SJCRH30 (cell line): ENCODE results near the gene SLC5A12. TPM values are rescaled to one million over a fixed set of nuclear protein-coding genes. Genes with fewer than 3 reads are reported as not detected.

Experiments used
- DNase-seq, 2 experiments: peaks; one replicate each; pipeline ENCODE4 v3.0.0-alpha.2; 2015 to 2020
- H3K27ac ChIP-seq: fragments of 250-450 bp; sonication (Bioruptor Pico); 2 replicates; pipeline ENCODE4 v1.5.1; 2020; ENCODE audit warnings: mild to moderate bottlenecking, moderate library complexity
- H3K27me3 ChIP-seq: fragments of 250-450 bp; sonication (Bioruptor Pico); 2 replicates; pipeline ENCODE4 v1.5.1; 2020; ENCODE audit warnings: mild to moderate bottlenecking, moderate library complexity
- H3K36me3 ChIP-seq: fragments of 250-450 bp; sonication (Bioruptor Pico); 2 replicates; pipeline ENCODE4 v1.5.1; 2020; ENCODE audit warnings: mild to moderate bottlenecking, moderate library complexity
- H3K4me1 ChIP-seq: fragments of 250-450 bp; sonication (Bioruptor Pico); 2 replicates; pipeline ENCODE4 v1.5.1; 2020; ENCODE audit warnings: mild to moderate bottlenecking, moderate library complexity
- H3K4me3 ChIP-seq: fragments of 250-450 bp; sonication (Bioruptor Pico); 2 replicates; pipeline ENCODE4 v1.5.1; 2020; ENCODE audit warnings: mild to moderate bottlenecking, moderate library complexity
- H3K9me3 ChIP-seq: fragments of 250-450 bp; sonication (Bioruptor Pico); replicated peaks from 2 replicates; pipeline ENCODE4 v1.5.1; 2020; ENCODE audit warnings: mild to moderate bottlenecking, moderate library complexity
- total RNA-seq: library from RNA; depleted of rRNA; stranded (reverse); fragments of >200 nt; shearing (Covaris generic); gene quantifications from 2 replicates; pipeline ENCODE4 v1.2.3, GENCODE V29; 2014; rRNA removed

SLC5A12 gene
- 0.05 and 0.10 TPM in 2 replicates for total RNA-seq

- Histone ChIP-seq H3K36me3 (no peaks in the 10 kb centered on the region), H3K27me3 (no peaks in the 10 kb centered on the region), H3K4me3 (no peak within 1 kb of the TSS), H3K9me3 (no peaks in the 10 kb centered on the region), H3K27ac (no peak within 1 kb of the TSS), H3K4me1 (no peaks in the 10 kb centered on the region)
- no peak for DNase-seq
These were observed at the start of gene SLC5A12 for GRCh38 chr11:26721948-26722475. SLC5A12 (minus strand) TSS chr11:26722060; CDS start chr11:26721714, 346 bp downstream.

GRCh38 chr11:26769027-26769426, 47.2 kb upstream of the SLC5A12 start:
- no peaks in the 10 kb centered on the region for H3K27me3 ChIP-seq
- DNase-seq: no peak
- H3K27ac ChIP-seq: no peak overlapping the region
- H3K4me3 ChIP-seq: no peak overlapping the region
- no peaks in the 10 kb centered on the region for H3K9me3 ChIP-seq
- no peaks in the 10 kb centered on the region for H3K4me1 ChIP-seq
- H3K36me3 ChIP-seq: no peaks in the 10 kb centered on the region

DNA sequence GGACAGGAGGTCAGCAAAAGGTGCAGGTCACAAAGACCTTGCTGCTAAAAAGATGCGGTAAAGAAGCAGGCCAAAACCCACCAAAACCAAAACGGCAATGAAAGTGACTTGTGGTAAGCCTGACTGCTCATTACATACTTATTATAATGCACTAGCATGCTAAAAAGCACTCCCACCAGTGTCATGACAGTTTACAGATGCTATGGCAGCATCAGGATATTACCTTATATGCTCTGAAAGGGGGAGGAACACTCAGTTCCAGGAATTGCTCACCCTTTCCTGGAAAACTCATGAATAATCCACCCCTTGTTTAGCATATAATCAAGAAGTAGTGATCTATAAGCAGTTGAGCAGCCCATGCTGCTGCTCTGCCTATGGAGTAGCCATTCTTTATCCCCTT, 45.2 kb upstream of the SLC5A12 start:
- H3K4me3 ChIP-seq: no peak overlapping the region
- no peaks in the 10 kb centered on the region for H3K4me1 ChIP-seq
- no peaks in the 10 kb centered on the region for H3K9me3 ChIP-seq
- no peak overlapping the region for H3K27ac ChIP-seq
- H3K36me3 ChIP-seq: no peaks in the 10 kb centered on the region
- DNase-seq: no peak
- H3K27me3 ChIP-seq: no peaks in the 10 kb centered on the region

DNA sequence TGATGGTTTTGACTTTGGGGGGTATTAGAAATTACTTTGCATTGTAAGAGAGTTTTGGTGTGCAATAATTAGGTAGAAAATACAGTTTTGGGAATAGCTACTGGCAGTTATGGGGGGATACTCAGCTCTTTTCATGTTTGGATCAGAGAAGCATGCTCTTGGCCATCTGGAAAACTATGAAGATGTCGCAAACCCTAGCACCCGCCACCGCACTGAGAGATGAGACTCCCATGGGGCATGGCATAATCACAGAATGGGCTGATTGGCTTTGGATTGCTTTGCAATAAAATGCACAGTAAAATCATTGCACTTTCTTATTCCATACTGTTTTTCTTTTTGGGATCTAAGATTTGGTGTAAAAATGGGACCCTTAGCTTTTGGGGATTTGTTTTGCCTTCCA, 43.5 kb upstream of the SLC5A12 start:
- Histone ChIP-seq H3K4me1 (no peaks in the 10 kb centered on the region), H3K4me3 (no peak overlapping the region), H3K36me3 (no peaks in the 10 kb centered on the region), H3K9me3 (no peaks in the 10 kb centered on the region), H3K27me3 (no peaks in the 10 kb centered on the region), H3K27ac (no peak overlapping the region)
- no peak for DNase-seq

- no peaks in the 10 kb centered on the region for H3K4me1 ChIP-seq
- no peaks in the 10 kb centered on the region for H3K27me3 ChIP-seq
- no peak overlapping the region for H3K4me3 ChIP-seq
- no peaks in the 10 kb centered on the region for H3K9me3 ChIP-seq
- no peak for DNase-seq
- H3K36me3 ChIP-seq: no peaks in the 10 kb centered on the region
- H3K27ac ChIP-seq: no peak overlapping the region
These were observed 43.0 kb upstream of the SLC5A12 start for GRCh38 chr11:26764825-26765224.

- Histone ChIP-seq H3K36me3 (no peaks in the 10 kb centered on the region), H3K9me3 (no peaks in the 10 kb centered on the region), H3K4me1 (no peaks in the 10 kb centered on the region), H3K27me3 (no peaks in the 10 kb centered on the region), H3K4me3 (no peak overlapping the region), H3K27ac (no peak overlapping the region)
- DNase-seq: no peak
These were observed 42.5 kb upstream of the SLC5A12 start for GRCh38 chr11:26764315-26764714.

- Histone ChIP-seq H3K36me3 (no peaks in the 10 kb centered on the region), H3K27me3 (no peaks in the 10 kb centered on the region), H3K9me3 (no peaks in the 10 kb centered on the region), H3K4me3 (no peak overlapping the region), H3K27ac (no peak overlapping the region), H3K4me1 (no peaks in the 10 kb centered on the region)
- no peak for DNase-seq
These were observed 40.2 kb upstream of the SLC5A12 start for GRCh38 chr11:26762089-26762488.

- no peak overlapping the region for H3K4me3 ChIP-seq
- H3K27me3 ChIP-seq: no peaks in the 10 kb centered on the region
- no peaks in the 10 kb centered on the region for H3K4me1 ChIP-seq
- no peak for DNase-seq
- no peak overlapping the region for H3K27ac ChIP-seq
- H3K9me3 ChIP-seq: no peaks in the 10 kb centered on the region
- H3K36me3 ChIP-seq: no peaks in the 10 kb centered on the region
These were observed 39.5 kb upstream of the SLC5A12 start for GRCh38 chr11:26761361-26761809.

DNA sequence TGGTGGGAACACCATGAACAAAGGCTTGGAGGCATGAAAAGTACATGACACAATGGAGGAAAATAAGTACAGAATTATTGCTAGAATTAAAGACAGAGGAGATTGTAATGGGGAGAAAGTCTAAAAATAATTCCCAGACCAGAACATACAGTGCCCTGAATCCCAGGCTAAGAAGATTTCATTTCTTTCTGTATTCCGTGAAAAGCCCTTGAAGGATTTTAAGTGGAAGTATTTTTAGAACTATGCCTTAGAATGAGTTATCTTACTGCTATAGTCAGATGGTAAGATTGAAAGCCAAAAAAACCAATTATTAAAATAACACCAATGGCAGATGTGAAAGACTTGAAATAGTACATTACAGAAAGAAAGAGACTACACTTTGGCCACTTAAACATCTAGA, 36.1 kb upstream of the SLC5A12 start:
- Histone ChIP-seq H3K4me1 (no peaks in the 10 kb centered on the region), H3K27ac (no peak overlapping the region), H3K27me3 (no peaks in the 10 kb centered on the region), H3K9me3 (no peaks in the 10 kb centered on the region), H3K4me3 (no peak overlapping the region), H3K36me3 (no peaks in the 10 kb centered on the region)
- no peak for DNase-seq

DNA sequence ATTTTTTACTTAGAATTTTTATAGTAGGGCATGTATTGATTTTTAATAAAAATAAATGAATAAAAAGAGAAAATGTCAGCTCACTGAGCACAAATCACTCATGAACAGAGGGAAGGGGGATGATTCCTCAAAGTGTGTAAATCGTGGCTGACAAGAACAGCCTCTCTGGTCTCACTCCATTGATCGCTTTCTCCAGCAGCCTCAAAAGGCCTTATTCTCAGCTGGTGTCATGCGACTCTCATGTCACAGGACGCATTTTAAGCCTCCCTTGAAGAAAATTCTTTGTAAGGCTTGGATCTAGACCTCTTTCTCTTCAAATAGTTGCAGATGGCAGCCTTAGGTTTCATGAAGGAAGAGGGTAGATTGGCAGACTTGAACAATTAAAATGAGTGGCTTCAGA, 33.9 kb upstream of the SLC5A12 start:
- no peaks in the 10 kb centered on the region for H3K36me3 ChIP-seq
- no peaks in the 10 kb centered on the region for H3K9me3 ChIP-seq
- no peaks in the 10 kb centered on the region for H3K27me3 ChIP-seq
- no peak overlapping the region for H3K4me3 ChIP-seq
- DNase-seq: no peak
- no peaks in the 10 kb centered on the region for H3K4me1 ChIP-seq
- no peak overlapping the region for H3K27ac ChIP-seq

GRCh38 chr11:26753723-26754504, 32.1 kb upstream of the SLC5A12 start:
- Histone ChIP-seq H3K36me3 (no peaks in the 10 kb centered on the region), H3K4me1 (no peaks in the 10 kb centered on the region), H3K27ac (no peak overlapping the region), H3K9me3 (no peaks in the 10 kb centered on the region), H3K27me3 (no peaks in the 10 kb centered on the region), H3K4me3 (no peak overlapping the region)
- peak; percentile 36 to 78 for DNase-seq

DNA sequence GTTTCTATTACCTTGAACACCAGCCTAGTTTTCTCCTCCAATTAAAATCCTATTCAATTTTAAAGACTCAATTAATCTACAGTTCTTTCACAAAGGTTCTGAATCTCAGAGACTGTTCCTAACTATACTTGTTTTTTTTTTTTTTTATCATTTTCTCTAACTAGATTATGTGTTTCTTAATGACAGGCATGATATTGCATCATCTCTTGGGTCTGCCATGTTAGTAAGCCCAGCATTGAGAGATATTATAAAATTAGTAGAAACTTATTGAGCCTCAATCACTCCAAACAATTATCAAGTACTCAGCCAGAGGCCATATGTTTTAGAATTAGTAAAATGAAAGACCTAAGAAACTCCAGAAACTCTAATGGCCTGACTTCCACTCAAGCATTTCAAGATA, 28.1 kb upstream of the SLC5A12 start:
- Histone ChIP-seq H3K36me3 (no peaks in the 10 kb centered on the region), H3K9me3 (no peaks in the 10 kb centered on the region), H3K4me3 (no peak overlapping the region), H3K27me3 (no peaks in the 10 kb centered on the region), H3K27ac (no peak overlapping the region), H3K4me1 (no peaks in the 10 kb centered on the region)
- no peak for DNase-seq

- DNase-seq: no peak
- Histone ChIP-seq H3K4me1 (no peaks in the 10 kb centered on the region), H3K4me3 (no peak overlapping the region), H3K27me3 (no peaks in the 10 kb centered on the region), H3K9me3 (no peaks in the 10 kb centered on the region), H3K36me3 (no peaks in the 10 kb centered on the region), H3K27ac (no peak overlapping the region)
These were observed 21.8 kb upstream of the SLC5A12 start for GRCh38 chr11:26743622-26744021.

- Histone ChIP-seq H3K27me3 (no peaks in the 10 kb centered on the region), H3K4me1 (no peaks in the 10 kb centered on the region), H3K9me3 (no peaks in the 10 kb centered on the region), H3K36me3 (no peaks in the 10 kb centered on the region), H3K27ac (no peak overlapping the region), H3K4me3 (no peak overlapping the region)
- DNase-seq: no peak
These were observed 21.1 kb upstream of the SLC5A12 start for GRCh38 chr11:26742966-26743365.

- Histone ChIP-seq H3K36me3 (no peaks in the 10 kb centered on the region), H3K27ac (no peak overlapping the region), H3K4me1 (no peaks in the 10 kb centered on the region), H3K9me3 (no peaks in the 10 kb centered on the region), H3K4me3 (no peak overlapping the region), H3K27me3 (no peaks in the 10 kb centered on the region)
- DNase-seq: no peak
These were observed 19.2 kb upstream of the SLC5A12 start for GRCh38 chr11:26741036-26741435.
